AG09309 (cell line): Measurements from ENCODE around the gene EEF1A2.

Source experiments
- DNase-seq: peaks from one replicate; pipeline ENCODE4 v3.0.0-alpha.2; 2010; ENCODE audit warnings: low read depth
- H3K4me3 ChIP-seq: 2 replicates; pipeline ENCODE4 v1.5.1; 2011; ENCODE audit warnings: mild to moderate bottlenecking, low read depth, low read length, moderate library complexity; ENCODE audit not compliant: control insufficient read depth
- TF ChIP-seq, protein P1 (sequence below): IDR thresholded peaks from 2 replicates; pipeline ENCODE4 v1.5.1; 2011; ENCODE audit warnings: mild to moderate bottlenecking, low read depth, low read length, inconsistent platforms; ENCODE audit not compliant: insufficient read depth, control insufficient read depth; ENCODE audit errors: missing control alignments

The EEF1A2 gene

DNA sequence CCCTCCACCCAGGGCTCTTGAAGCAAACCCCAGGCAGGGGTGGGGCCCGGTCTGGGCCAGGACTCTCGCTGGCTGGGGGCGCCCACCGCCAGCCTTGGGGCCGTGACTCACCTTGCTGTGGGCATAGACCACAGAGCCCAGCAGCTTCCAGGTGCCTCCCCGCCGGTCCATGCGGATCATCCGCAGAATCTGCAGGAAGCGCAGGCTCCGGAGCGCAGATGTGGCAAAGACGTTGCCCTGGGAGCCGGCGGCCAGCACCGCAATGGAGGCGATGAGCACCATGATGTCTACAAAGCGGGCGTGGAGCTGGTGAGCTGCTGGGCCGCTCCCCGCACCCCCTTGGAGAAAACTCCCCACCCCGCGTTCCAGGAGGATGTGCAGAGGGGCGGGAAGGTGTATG is 54.3 kb downstream of the EEF1A2 start:
- TF ChIP-seq, protein P1, sequence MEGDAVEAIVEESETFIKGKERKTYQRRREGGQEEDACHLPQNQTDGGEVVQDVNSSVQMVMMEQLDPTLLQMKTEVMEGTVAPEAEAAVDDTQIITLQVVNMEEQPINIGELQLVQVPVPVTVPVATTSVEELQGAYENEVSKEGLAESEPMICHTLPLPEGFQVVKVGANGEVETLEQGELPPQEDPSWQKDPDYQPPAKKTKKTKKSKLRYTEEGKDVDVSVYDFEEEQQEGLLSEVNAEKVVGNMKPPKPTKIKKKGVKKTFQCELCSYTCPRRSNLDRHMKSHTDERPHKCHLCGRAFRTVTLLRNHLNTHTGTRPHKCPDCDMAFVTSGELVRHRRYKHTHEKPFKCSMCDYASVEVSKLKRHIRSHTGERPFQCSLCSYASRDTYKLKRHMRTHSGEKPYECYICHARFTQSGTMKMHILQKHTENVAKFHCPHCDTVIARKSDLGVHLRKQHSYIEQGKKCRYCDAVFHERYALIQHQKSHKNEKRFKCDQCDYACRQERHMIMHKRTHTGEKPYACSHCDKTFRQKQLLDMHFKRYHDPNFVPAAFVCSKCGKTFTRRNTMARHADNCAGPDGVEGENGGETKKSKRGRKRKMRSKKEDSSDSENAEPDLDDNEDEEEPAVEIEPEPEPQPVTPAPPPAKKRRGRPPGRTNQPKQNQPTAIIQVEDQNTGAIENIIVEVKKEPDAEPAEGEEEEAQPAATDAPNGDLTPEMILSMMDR = no peak
- no peak overlapping the region for H3K4me3 ChIP-seq
- no peak for DNase-seq

DNA sequence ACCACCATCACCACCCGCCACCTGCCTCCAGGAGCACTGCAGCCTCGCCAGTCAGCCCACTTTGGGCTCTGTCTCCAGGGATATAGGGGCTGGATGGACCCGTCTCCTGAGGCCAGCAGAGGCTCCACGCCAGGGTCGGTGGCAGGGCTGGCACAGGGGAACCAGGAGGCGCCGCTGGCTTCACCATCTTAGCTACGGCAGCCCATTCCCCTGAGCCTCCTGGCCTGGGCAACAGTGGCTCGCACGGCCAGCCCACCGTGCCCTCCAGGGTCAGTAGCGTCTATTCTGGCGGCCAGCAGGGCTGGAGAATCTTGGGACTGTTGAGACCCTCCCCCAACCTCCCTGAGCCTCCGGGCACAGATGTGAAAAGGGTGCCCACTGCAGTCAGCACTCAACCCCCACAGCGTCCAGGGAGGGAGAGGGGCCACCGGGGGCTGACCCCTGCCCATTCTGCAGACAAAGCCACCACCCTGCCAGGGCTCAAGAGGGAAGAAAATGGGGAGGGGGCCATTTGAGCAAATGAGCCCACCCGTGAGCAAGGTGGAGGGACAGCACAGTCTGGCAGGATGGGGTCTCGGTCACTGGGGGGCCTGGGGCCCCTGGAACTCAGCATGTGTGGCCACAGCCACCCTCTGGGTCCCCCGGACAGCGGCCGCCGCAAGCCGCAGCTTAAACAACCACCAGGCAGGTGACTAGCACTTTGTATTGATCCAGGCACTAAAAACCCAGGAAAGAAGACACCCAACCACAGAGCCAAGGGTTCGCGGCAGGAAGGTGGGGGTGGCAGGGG is 55.1 kb downstream of the EEF1A2 start:
- H3K4me3 ChIP-seq = no peak overlapping the region
- DNase-seq = no peak
- TF ChIP-seq, protein P1 = no peak

DNA sequence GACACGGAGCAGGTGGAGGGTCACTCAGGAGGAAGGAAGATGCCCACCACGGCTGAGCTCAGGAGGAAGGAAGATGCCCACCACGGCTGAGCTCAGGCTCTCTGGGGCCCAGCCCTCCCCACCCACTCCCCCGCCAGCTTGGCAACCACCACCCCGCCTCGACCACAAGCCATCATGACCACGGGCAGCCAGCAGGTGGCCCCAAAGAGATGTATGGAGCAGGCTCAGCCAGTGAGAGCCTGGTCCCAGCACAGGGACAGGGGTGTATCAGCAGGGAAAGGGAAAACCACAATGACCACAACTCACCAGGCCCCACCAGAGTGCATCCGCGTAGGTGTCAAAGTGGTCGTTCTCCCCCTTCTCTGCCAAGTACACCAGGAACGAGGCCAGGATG is 56.8 kb downstream of the EEF1A2 start:
- H3K4me3 ChIP-seq = no peak overlapping the region
- TF ChIP-seq, protein P1 = peak; percentile 60
- no peak for DNase-seq

DNA sequence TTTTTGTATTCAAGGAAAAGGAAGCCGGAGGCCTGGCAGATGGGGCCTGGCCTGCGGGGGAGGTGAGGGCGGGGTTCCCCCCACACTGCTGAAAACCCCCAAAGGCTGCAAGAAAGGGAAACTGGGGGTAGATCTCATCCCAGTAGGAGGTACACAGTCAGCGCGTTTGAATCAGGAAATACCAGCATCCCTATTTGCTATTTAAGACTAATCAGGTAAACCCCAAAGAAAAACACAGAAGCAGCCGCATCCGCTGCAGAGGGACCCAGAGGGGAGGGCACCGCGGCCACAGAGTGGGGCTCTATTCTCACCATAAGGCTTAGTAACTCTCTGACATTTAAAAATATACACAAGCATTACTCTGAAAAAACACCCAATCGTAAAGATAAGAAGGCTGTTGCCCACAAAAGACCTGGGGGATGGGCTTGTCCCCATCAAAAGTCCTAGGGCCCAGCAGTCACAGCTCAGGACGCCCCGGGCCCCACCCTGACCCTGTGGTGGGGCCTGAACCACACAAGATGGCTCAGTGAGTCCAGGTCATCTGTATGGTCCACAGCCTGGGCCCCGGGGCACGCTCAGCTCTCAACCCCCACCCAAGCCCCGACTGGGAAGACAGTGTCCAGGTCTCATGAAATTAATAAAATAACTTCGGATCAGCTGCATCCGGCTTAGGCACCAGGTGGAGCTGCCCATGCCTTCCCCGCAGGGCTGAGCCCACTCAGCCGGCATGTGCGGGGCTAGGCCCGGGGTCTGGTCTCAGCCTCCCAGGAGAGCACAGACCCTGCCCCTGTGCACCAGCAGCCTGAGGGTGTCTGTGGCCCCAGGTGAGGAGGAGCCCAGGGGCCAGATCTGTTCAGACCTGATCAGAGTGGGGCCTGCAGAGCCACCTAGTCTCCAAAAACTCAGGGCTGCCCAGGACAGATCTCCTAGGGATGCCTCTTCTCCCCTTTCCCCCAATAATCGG is 57.5 kb downstream of the EEF1A2 start:
- TF ChIP-seq, protein P1 = no peak
- no peak overlapping the region for H3K4me3 ChIP-seq
- DNase-seq = no peak

DNA sequence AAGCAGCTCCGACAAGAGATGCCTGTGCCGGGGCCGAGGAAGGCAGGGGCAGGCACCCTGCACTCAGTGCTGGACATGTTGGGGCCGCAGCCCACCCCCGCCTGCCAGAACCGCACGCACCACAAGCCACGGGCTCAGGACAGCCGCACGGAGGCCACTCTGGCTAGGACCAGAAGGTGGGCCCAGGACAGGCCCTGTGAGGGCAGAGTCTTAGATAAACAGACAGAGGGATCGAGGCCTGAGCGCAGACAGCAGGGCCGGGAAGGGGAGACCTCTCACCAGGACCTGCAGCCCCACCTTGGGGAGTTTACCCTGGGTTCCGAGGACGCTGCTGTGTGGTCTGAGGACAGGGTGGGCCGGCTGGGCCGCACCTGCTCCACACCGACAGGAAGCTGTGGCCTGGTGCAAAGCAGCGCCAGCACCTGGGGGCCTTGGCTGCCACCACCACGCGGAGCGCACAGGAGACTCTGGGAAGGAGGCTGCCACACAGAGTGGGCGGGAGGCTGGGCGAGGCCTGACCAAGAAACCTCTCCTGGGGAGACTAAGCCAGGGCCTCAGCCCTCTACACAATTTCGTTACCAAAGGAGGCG is 58.4 kb downstream of the EEF1A2 start:
- H3K4me3 ChIP-seq = no peak overlapping the region
- TF ChIP-seq, protein P1 = no peak
- no peak for DNase-seq

DNA sequence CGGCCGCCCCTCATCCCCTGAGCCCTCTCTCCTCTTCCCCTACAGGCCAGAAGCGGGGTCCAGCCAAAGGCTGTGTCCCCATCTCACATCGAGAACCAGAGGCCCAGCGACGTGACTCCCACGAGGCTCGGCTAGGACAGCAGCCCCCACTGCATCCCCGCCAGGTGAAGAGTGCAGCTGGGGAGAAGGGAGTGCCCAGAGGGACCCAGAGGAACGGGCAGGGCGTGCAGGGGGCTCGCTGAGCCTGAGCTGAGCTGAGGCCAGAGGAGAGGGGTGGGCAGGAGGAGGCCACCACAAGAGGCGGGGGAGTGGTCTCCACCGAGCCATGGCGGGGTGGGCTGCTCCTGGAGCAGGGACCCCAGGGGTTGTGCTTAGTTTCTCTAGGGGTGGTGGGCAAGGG is 59.0 kb downstream of the EEF1A2 start:
- TF ChIP-seq, protein P1 = no peak
- no peak for DNase-seq
- H3K4me3 ChIP-seq = no peak overlapping the region
